ENCODE data around the gene RELN.

Gene RELN

GRCh38 chr7:103613655-103614642 is 375.5 kb downstream of the RELN start:
- no peak for DNase-seq

DNA sequence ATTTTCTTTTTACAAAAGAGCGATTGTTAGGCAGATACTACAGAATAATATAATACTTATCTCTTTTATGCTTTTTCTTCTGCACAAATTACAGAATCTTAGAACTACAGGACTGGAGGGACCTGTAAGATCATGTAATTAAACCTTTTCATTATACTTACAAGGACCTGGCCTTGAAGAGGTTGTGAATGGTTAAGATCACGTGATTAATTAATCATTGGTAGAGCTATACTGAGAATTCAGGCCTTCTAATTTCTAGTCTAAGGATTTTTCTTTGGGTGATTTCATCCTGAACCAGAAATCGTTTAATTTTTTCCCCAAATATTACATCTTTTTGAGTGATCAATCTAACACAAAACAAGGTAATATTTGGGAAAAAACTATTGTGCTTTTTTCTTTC is 379.7 kb downstream of the RELN start:
- no peak for DNase-seq

- DNase-seq: no peak
Observed at GRCh38 chr7:103605640-103606039, 383.8 kb downstream of the RELN start.

- no peak for DNase-seq
Observed at GRCh38 chr7:103598326-103598905, 391.0 kb downstream of the RELN start.

DNA sequence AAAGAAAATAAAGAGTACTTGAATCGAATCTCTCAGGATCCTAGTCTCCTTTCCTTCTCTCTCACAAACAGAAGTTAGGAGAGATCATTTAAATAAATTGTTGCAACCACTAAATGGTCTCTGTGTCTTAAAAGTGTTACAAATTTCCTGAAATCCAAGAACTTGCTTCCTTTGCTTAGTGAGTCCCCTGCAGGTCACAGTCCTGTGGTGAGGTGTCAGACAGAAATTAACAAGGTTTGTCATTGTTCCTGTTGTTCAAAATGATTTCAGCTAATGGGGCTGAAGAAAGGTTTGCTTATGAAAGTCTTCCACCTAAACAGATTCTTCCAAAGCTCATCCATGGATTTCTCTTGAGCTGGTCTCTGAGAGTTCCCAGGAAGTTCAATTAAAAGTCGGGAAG is 391.9 kb downstream of the RELN start:
- DNase-seq: no peak

DNA sequence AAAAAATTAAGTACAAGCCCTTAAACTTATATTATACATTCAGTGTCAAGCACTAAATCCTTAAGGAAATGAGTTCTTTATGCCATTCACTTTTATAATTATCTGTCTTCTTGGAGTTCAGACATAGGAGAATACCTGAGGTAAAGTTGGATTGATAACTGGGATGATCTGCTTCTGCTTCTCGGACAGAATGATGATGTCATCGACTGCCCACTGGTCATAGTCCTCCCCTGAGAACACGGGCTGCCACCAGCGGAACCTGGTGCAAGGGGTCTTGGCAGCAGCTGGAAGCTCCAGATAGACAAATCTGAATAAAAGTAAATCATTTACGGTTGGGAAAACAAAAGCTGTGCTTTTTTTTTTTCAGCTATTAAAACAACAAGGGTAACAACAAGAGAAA is 395.3 kb downstream of the RELN start:
- no peak for DNase-seq

DNA sequence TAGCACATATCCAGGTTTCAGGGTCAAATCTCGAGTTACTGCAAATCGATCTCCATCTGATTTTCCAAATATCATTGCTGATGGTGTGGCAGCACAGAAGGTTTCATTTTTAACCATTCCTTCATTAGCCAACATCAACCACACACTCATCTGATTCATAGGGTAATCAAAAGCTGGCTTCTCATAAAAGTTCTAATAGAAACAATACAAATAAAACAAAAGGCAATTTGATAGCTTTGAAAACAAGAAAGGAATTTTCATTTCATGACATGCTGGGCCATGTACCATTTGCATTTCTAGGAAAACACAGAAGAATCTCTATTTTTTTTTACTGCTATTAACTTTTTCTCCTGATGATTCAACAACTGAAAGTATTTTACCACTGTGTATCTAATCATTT is 395.8 kb downstream of the RELN start:
- no peak for DNase-seq

DNA sequence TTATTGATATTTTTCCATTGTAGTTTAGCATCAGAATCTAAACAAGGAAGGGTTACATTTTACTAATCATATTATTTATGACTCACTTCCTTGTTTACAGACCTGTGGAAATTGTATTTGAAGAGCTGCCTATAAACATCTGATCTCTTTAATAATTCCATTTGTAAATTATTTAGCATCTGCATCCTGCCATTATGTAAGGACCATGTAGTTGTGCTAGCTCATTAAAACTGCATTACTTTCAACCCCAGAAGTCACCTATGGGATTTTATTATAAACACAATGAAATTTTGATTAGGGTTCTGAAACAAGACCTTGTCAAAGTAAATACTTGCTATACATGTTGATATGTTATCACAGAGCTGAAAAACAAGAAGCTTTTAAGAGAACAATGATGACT is 396.6 kb downstream of the RELN start:
- DNase-seq: no peak

DNA sequence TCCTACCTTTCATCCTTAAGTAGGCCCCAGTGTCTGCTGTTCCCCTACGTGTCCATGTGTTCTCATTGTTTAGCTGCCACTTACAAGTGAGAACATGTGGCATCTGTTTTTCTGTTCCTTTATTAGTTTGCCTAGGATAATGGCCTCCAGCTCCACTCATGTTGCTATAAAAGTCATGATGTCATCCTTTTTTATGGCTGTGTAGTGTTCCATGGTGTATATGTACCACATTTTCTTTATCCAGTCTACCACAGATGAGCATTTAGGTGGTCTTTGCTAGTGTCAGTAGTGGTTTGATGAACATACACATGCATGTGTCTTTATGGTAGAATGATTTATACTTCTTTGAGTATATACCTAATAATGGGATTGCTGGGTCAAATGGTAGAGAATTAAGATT is 397.3 kb downstream of the RELN start:
- no peak for DNase-seq

DNA sequence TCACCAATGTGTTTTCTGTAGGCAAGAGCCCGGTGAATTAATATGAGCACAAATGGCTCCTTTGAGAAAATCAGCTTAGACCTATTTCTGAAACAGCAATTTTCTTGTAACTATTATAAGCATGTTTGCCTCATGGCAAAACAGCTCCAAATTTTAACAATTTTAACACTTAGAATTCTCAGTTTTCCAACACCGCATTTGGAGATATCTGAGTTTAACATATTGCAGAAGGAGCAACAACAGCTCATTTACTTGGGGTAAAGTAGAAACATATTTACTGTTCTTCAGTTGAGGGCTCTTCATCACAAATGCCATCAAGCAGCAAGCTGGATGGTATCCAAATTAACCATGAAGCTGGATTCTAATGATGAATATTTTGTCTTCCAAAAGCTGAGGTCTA is 409.4 kb downstream of the RELN start:
- no peak for DNase-seq

GRCh38 chr7:103577059-103577458 is 412.4 kb downstream of the RELN start:
- DNase-seq: no peak

GRCh38 chr7:103576641-103577040 is 412.8 kb downstream of the RELN start:
- no peak for DNase-seq

DNA sequence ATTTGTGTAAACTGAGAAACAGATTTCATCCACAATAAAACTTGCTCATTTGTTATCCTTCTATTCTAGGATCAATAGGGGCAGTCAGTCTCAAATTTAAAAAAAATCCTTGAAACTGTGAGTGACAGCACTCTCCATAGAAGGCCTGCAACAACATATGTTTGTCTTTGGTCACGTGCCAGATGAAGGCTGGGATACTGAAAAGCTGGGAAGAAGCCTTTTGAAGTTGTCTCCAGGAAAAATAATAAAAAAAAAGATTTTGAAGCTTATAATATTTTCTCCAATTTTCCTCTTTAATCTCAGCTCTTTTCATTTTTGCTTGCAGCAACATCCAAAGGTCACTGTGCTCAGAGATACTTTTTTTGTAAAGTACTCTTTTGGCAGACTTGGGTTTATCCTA is 414.9 kb downstream of the RELN start:
- no peak for DNase-seq

DNA sequence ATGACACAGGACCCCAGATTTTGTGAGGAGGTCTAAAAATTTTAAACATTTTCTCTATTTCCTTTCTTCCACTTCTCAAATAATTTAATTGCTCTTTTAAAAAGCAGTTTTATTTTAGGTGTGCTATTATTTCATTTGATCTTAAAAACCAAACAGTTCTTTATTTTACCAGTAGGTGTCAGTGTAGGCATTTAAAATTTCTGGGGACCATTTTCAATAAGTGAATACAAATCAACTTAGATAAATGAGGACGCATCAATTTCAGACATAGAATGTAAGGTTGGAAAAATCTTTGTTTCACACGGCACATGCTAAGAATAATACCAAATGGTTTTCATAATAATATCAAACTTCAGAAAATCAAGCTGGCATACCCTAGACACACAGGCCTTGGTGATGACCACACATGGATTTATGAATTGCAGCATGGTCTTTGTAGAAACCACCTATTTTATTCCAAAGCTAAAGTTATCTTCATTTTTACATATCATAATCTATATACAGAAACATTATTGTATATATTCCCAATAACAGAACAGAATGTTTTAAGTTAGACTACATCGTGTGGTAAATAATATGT is 415.9 kb downstream of the RELN start:
- DNase-seq: no peak

GRCh38 chr7:103571586-103571985 is 417.9 kb downstream of the RELN start:
- DNase-seq: no peak

GRCh38 chr7:103569621-103570305 is 419.7 kb downstream of the RELN start:
- no peak for DNase-seq

DNA sequence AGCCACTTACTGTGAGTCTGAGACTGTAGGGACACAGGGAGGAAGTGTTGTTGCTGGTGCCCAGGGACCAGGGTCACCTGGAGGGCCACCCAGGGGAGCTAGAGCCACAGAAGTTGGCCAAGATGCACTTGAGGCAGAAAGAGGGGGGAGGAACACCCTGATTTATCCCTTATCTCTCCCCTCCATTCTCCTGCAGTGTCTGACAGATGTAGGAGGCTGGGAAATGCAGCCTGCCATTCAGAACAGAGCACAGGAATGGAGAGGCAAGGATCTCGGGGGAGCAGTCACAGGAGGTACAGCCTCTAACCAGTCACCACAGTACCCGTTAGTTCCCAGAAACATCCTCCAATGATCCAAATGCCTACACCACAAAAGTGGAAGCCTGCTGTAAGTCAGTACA is 425.0 kb downstream of the RELN start:
- no peak for DNase-seq

- DNase-seq: no peak
Observed at GRCh38 chr7:103560136-103560535, 429.3 kb downstream of the RELN start.

- no peak for DNase-seq
Observed at GRCh38 chr7:103551016-103551415, 438.4 kb downstream of the RELN start.

- no peak for DNase-seq
Observed at GRCh38 chr7:103549786-103550185, 439.7 kb downstream of the RELN start.

DNA sequence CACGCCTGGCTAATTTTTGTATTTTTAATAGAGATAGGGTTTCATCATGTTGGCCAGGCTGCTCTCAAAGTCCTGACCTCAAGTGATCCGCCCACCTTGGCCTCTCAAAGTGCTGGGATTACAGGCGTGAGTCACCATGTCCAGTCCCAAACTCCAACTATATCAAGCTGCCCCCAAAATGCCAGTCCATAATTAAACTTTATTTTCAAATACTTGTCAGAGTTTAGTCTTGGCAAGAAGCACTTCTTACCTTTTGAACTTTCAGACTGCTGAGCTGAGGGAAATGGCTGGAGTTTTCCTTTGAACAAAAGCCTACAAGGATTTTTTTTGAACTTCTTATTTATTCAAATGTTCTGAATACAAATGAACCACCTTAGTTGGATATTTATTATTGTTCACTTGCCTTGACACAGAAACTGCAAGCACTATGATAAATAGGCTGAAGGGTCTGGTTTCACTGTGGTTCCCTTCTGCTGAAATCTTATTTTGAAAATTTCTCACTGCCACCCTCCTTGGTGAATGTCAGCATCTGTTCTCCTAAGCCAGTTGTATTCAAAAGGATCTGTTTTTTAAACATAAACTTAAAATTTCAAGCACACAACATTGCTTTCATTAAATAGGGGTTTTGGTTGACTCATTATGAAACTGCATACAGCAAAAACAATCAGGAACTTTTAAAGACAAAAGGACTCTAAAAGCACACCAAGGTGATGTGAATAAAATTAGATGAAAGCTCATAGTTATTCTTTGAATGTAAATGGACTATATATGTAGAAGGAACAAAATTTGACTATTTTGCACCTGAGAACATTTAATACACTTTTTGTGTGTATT is 441.8 kb downstream of the RELN start:
- no peak for DNase-seq

GRCh38 chr7:103542470-103542869 is 447.0 kb downstream of the RELN start:
- DNase-seq: no peak

DNA sequence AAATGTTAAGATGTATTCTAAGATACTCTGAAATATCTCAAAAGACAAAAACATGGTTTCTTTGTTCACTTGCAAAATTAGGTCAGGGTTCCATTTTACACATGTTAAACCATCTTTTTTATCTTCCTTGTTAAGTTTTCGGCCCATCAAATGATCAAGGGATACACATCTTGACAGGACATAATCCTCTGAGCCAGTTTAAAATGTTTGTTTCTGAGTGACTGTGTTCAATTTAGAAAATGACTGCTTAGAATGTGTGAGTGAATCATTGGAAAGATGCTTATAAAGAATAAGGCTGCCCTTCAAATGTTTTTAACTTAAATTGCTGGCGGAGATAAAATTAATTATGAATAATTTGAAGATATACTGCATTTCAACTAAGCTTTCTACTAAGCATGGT is 447.5 kb downstream of the RELN start:
- DNase-seq: no peak
